Vagina (tissue), 2 donors: ENCODE data around the gene SMARCD2.

Source experiments
- POLR2A ChIP-seq, 2 donors: fragments of 450-650 bp; IDR thresholded peaks; one replicate each; pipeline ENCODE4 v1.6.1; 2017; ENCODE audit warnings: antibody characterized with exemption in 2 of 2, mild to moderate bottlenecking in 2 of 2, moderate library complexity in 2 of 2
- POLR2AphosphoS5 ChIP-seq, 2 donors: sonication (generic); formaldehyde crosslinking; IDR thresholded peaks; one replicate each; pipeline ENCODE4 v1.9.0; 2017; ENCODE audit warnings: antibody characterized with exemption in 2 of 2, mild to moderate bottlenecking in 2 of 2, low read depth in 1 of 2; ENCODE audit not compliant: insufficient read depth in 1 of 2
- TF ChIP-seq, protein P1 (sequence below), 3 experiments: fragments of 450-650 bp in 2 of 3; fragments of 200-600 bp in 1 of 3; sonication (generic) in 1 of 3; IDR thresholded peaks; one replicate each; pipeline ENCODE4 v1.5.1; 2017 to 2019; ENCODE audit warnings: antibody characterized with exemption in 3 of 3, mild to moderate bottlenecking in 2 of 3, moderate library complexity in 2 of 3

DNA sequence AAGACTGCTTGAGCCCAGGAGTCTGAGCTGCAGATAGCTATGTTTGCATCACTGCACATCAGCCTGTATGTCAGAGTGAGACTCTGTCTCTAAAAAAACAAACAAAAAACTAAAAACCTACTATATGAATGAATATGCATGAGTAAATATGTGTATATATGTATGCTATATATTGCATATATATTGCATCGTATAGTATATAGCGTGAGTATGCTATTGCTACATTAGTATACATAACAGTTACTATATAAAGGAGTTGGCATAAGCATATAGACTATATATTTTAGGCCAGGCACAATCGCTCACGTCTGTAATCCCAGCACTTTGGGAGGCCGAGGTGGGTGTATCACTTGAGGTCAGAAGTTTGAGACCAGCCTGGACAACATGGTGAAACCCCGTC is 52.4 kb downstream of the SMARCD2 start:
- TF ChIP-seq, protein P1, sequence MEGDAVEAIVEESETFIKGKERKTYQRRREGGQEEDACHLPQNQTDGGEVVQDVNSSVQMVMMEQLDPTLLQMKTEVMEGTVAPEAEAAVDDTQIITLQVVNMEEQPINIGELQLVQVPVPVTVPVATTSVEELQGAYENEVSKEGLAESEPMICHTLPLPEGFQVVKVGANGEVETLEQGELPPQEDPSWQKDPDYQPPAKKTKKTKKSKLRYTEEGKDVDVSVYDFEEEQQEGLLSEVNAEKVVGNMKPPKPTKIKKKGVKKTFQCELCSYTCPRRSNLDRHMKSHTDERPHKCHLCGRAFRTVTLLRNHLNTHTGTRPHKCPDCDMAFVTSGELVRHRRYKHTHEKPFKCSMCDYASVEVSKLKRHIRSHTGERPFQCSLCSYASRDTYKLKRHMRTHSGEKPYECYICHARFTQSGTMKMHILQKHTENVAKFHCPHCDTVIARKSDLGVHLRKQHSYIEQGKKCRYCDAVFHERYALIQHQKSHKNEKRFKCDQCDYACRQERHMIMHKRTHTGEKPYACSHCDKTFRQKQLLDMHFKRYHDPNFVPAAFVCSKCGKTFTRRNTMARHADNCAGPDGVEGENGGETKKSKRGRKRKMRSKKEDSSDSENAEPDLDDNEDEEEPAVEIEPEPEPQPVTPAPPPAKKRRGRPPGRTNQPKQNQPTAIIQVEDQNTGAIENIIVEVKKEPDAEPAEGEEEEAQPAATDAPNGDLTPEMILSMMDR (IDR thresholded peaks at IDR 0.05) = no peak
- TF ChIP-seq POLR2A (IDR thresholded peaks at IDR 0.05) = no peak
- TF ChIP-seq POLR2AphosphoS5 (IDR thresholded peaks at IDR 0.05; ENCODE audit: insufficient read depth in 1 of 2, low read depth in 1 of 2) = no peak
